Activated CD4-positive, alpha-beta T cell treated with anti-CD3 and anti-CD28 coated beads for 24 hours (primary cell): ENCODE data around the gene ADAT3.
"Not testable (repeated sequence)": the region's sequence is repeated elsewhere in the genome, so short reads cannot be mapped to it uniquely, and the experiment has no call there.

Source experiments
- DNase-seq, 2 donors: peaks; one replicate each; pipeline ENCODE4 v3.0.0-alpha.2; 2020; ENCODE audit warnings: low read depth in 2 of 2

The ADAT3 gene

GRCh38 chr19:1866693-1867348 lies 38.4 kb upstream of the ADAT3 start:
- no peak for DNase-seq

- no peak for DNase-seq
Measured at GRCh38 chr19:1867349-1867724, 37.9 kb upstream of the ADAT3 start.

- no peak for DNase-seq
Measured at GRCh38 chr19:1868971-1869370, 36.2 kb upstream of the ADAT3 start.

- no peak for DNase-seq
Measured at GRCh38 chr19:1871140-1871597, 34.0 kb upstream of the ADAT3 start.

GRCh38 chr19:1871630-1872029 lies 33.6 kb upstream of the ADAT3 start:
- DNase-seq = no peak

- no peak for DNase-seq
Measured at GRCh38 chr19:1872807-1873523, 32.2 kb upstream of the ADAT3 start.

- no peak for DNase-seq
Measured at GRCh38 chr19:1873524-1874473, 31.4 kb upstream of the ADAT3 start.

GRCh38 chr19:1874554-1875185 lies 30.5 kb upstream of the ADAT3 start:
- no peak for DNase-seq

GRCh38 chr19:1875265-1875645 lies 29.9 kb upstream of the ADAT3 start:
- not testable (repeated sequence) for DNase-seq

- DNase-seq = peak; percentile 75 to 85
Measured at GRCh38 chr19:1875646-1876495, 29.3 kb upstream of the ADAT3 start.

GRCh38 chr19:1876496-1877279 lies 28.5 kb upstream of the ADAT3 start:
- DNase-seq = not testable (repeated sequence)

- DNase-seq = not testable (repeated sequence)
Measured at GRCh38 chr19:1877280-1877660, 27.9 kb upstream of the ADAT3 start.

- not testable (repeated sequence) for DNase-seq
Measured at GRCh38 chr19:1878583-1878982, 26.6 kb upstream of the ADAT3 start.

GRCh38 chr19:1879982-1880381 lies 25.2 kb upstream of the ADAT3 start:
- DNase-seq = not testable (repeated sequence)

GRCh38 chr19:1880611-1881392 lies 24.4 kb upstream of the ADAT3 start:
- DNase-seq = no peak

GRCh38 chr19:1881393-1882088 lies 23.7 kb upstream of the ADAT3 start:
- DNase-seq = not testable (repeated sequence)

GRCh38 chr19:1882089-1882785 lies 23.0 kb upstream of the ADAT3 start:
- DNase-seq = no peak
